Measurements from ENCODE around the gene MALRD1.

DNA sequence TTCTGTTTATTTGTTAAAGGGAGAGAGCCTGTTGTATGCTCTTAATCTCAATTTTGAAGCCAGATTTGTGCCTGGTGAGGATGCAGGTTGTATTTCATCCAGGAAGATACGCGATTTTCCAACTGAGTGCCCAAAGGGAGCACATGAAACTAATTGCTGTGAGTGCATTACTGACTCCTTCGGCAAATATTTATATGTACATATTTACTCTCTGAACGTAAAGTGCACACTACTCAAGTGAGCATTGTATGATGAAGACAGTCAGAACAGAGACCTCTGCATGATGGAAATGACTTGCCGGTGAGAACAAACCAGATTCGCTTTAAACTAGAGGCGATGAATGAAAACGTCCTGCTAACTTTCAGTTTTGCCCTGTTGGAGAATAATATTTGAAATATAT lies 130.1 kb downstream of the MALRD1 start:
- TF ChIP-seq, protein P1, sequence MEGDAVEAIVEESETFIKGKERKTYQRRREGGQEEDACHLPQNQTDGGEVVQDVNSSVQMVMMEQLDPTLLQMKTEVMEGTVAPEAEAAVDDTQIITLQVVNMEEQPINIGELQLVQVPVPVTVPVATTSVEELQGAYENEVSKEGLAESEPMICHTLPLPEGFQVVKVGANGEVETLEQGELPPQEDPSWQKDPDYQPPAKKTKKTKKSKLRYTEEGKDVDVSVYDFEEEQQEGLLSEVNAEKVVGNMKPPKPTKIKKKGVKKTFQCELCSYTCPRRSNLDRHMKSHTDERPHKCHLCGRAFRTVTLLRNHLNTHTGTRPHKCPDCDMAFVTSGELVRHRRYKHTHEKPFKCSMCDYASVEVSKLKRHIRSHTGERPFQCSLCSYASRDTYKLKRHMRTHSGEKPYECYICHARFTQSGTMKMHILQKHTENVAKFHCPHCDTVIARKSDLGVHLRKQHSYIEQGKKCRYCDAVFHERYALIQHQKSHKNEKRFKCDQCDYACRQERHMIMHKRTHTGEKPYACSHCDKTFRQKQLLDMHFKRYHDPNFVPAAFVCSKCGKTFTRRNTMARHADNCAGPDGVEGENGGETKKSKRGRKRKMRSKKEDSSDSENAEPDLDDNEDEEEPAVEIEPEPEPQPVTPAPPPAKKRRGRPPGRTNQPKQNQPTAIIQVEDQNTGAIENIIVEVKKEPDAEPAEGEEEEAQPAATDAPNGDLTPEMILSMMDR (IDR thresholded peaks at IDR 0.05) = no peak
- TF ChIP-seq, protein P2, sequence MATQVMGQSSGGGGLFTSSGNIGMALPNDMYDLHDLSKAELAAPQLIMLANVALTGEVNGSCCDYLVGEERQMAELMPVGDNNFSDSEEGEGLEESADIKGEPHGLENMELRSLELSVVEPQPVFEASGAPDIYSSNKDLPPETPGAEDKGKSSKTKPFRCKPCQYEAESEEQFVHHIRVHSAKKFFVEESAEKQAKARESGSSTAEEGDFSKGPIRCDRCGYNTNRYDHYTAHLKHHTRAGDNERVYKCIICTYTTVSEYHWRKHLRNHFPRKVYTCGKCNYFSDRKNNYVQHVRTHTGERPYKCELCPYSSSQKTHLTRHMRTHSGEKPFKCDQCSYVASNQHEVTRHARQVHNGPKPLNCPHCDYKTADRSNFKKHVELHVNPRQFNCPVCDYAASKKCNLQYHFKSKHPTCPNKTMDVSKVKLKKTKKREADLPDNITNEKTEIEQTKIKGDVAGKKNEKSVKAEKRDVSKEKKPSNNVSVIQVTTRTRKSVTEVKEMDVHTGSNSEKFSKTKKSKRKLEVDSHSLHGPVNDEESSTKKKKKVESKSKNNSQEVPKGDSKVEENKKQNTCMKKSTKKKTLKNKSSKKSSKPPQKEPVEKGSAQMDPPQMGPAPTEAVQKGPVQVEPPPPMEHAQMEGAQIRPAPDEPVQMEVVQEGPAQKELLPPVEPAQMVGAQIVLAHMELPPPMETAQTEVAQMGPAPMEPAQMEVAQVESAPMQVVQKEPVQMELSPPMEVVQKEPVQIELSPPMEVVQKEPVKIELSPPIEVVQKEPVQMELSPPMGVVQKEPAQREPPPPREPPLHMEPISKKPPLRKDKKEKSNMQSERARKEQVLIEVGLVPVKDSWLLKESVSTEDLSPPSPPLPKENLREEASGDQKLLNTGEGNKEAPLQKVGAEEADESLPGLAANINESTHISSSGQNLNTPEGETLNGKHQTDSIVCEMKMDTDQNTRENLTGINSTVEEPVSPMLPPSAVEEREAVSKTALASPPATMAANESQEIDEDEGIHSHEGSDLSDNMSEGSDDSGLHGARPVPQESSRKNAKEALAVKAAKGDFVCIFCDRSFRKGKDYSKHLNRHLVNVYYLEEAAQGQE (IDR thresholded peaks at IDR 0.05; ENCODE audit: insufficient read depth in 1 of 2, low read depth in 2 of 2, low read length in 1 of 2) = no peak

Data from Panc1 (cell line).